HCT116 (cell line): ENCODE results near the gene MAP2K6. TPM values are rescaled to one million over a fixed set of nuclear protein-coding genes. Genes with fewer than 3 reads are reported as not detected.
A peak's percentile ranks its signal among the peaks of the same experiment; 100 is the strongest.

Experiments used
- ATAC-seq: fragments of 200-7000 bp; cut with Tn5 transposase; 2 replicates; pipeline ENCODE4 v1.9.1; 2020; ENCODE audit warnings: mild to moderate bottlenecking, moderate library complexity
- Bru-seq: library from RNA; stranded (reverse); fragments of 400-500 nt; gene quantifications from one replicate; lab custom pipeline; 2021; lab: Mats Ljungman, UMichigan
- BruChase-seq, 2 experiments: library from RNA; stranded (reverse); fragments of 400-500 nt; gene quantifications; one replicate each; lab custom pipeline; 2021; lab: Mats Ljungman, UMichigan
- BruUV-seq: library from RNA; stranded (reverse); fragments of 400-500 nt; replicated peaks from 2 replicates; lab custom pipeline; 2021; lab: Mats Ljungman, UMichigan
- CTCF ChIA-PET: fragments of 300-600 bp; sonication (Branson Sonifier 250); formaldehyde crosslinking; loops from one replicate; lab custom pipeline; 2021; ENCODE audit warnings: antibody characterized with exemption; lab: Charles Lee
- POLR2A ChIA-PET: fragments of 300-600, 350-600 bp; sonication (Branson Sonifier 250); formaldehyde crosslinking; loops from one replicate; lab custom pipeline; 2021; ENCODE audit warnings: antibody characterized with exemption; lab: Charles Lee
- RAD21 ChIA-PET, 2 experiments: fragments of 300-600 bp; sonication (Branson Sonifier 250); formaldehyde crosslinking; loops; one replicate each; lab custom pipeline; 2023; ENCODE audit warnings: low total read pairs in 2 of 2; ENCODE audit not compliant: uncharacterized antibody in 2 of 2, unreplicated experiment in 2 of 2, low non-redundant PET in 1 of 2; lab: Charles Lee
- DNase-seq: peaks from one replicate; pipeline ENCODE4 v3.0.0-alpha.2; 2010; ENCODE audit warnings: low read depth, low spot score
- H2AFZ ChIP-seq: fragments of 200-600 bp; shearing (Covaris generic), sonication (generic); 2 replicates; pipeline ENCODE4 v1.6.1; 2017; ENCODE audit warnings: low read depth, mixed run types, mixed read lengths, antibody characterized with exemption, low read length; ENCODE audit not compliant: poor library complexity, severe bottlenecking
- H3K27ac ChIP-seq: 2 replicates; pipeline ENCODE4 v1.5.1; 2012; ENCODE audit warnings: low read depth, low read length
- H3K27me3 ChIP-seq: fragments of 200-600 bp; sonication (generic); 2 replicates; pipeline ENCODE4 v1.6.1; 2016; ENCODE audit warnings: mixed run types, low read length, mixed read lengths; ENCODE audit not compliant: insufficient read depth
- H3K36me3 ChIP-seq, 2 experiments: fragments of 200-500 bp in 1 of 2; fragments of 200-600 bp in 1 of 2; sonication (Bioruptor generic) in 1 of 2; sonication (generic) in 1 of 2; 2 replicates each; pipeline versions ENCODE4 v1.5.1 to v1.6.1; 2014 to 2016; ENCODE audit warnings: low read length in 2 of 2, inconsistent platforms in 1 of 2, mixed read lengths in 1 of 2, mixed run types in 1 of 2; ENCODE audit not compliant: insufficient read depth in 2 of 2, control insufficient read depth in 1 of 2
- H3K4me1 ChIP-seq, 2 experiments: fragments of 200-600 bp in 1 of 2; sonication (generic) in 1 of 2; 2 replicates each; pipeline versions ENCODE4 v1.5.1 to v1.6.1; 2012 to 2017; ENCODE audit warnings: low read length in 2 of 2, inconsistent platforms in 1 of 2, mild to moderate bottlenecking in 1 of 2, mixed read lengths in 1 of 2, mixed run types in 1 of 2, moderate library complexity in 1 of 2; ENCODE audit not compliant: insufficient read depth in 2 of 2, control insufficient read depth in 1 of 2
- H3K4me2 ChIP-seq: fragments of 200-600 bp; sonication (generic); 2 replicates; pipeline ENCODE4 v1.6.1; 2017; ENCODE audit warnings: mixed run types, low read length, mixed read lengths
- H3K4me3 ChIP-seq, 2 experiments: fragments of 200-600 bp in 1 of 2; sonication (generic) in 1 of 2; replicated peaks in 1 of 2; 2 replicates each; pipeline ENCODE4 v1.5.1; 2011 to 2016; ENCODE audit warnings: low read length in 2 of 2, control low read depth in 1 of 2, low read depth in 1 of 2, mild to moderate bottlenecking in 1 of 2, mixed read lengths in 1 of 2, mixed run types in 1 of 2
- H3K79me2 ChIP-seq: fragments of 200-600 bp; sonication (generic); 2 replicates; pipeline ENCODE4 v1.6.1; 2017; ENCODE audit warnings: mild to moderate bottlenecking, mixed run types, low read length, moderate library complexity, mixed read lengths; ENCODE audit not compliant: insufficient read depth
- H3K9ac ChIP-seq: fragments of 200-600 bp; sonication (generic); 2 replicates; pipeline ENCODE4 v1.6.1; 2016; ENCODE audit warnings: low read length, mixed read lengths
- H3K9me2 ChIP-seq: fragments of 200-600 bp; sonication (generic), shearing (Covaris generic); 2 replicates; pipeline ENCODE4 v1.6.1; 2017; ENCODE audit warnings: mixed run types, mild to moderate bottlenecking, moderate library complexity; ENCODE audit not compliant: insufficient read depth
- H3K9me3 ChIP-seq, 2 experiments: fragments of 200-500 bp in 1 of 2; fragments of 200-600 bp in 1 of 2; sonication (Bioruptor generic) in 1 of 2; sonication (generic) in 1 of 2; 2 replicates each; pipeline ENCODE4 v1.6.1; 2014 to 2017; ENCODE audit warnings: low read length in 2 of 2, mixed read lengths in 2 of 2, inconsistent platforms in 1 of 2, low read depth in 1 of 2, mild to moderate bottlenecking in 1 of 2, mixed run types in 1 of 2, moderate library complexity in 1 of 2; ENCODE audit not compliant: control insufficient read depth in 1 of 2, insufficient read depth in 1 of 2
- H4K20me1 ChIP-seq: fragments of 200-600 bp; sonication (generic), shearing (Covaris generic); 2 replicates; pipeline ENCODE4 v1.6.1; 2017; ENCODE audit warnings: mixed run types, mild to moderate bottlenecking, moderate library complexity; ENCODE audit not compliant: insufficient read depth
- FOSL1 ChIP-seq: IDR thresholded peaks from 2 replicates; pipeline ENCODE4 v1.6.1; 2012; ENCODE audit warnings: low read depth
- intact Hi-C: fragments of 100-400 bp; cut with micrococcal nuclease; formaldehyde crosslinking; loops from 2 replicates; pipeline ENCODE4 v1.10.0; 2022
- long read RNA-seq: library from polyadenylated mRNA; unstranded; transcript quantifications from one replicate; pipeline ENCODE4 v2.0.0, GENCODE V29; 2021; ENCODE audit not compliant: unreplicated experiment
- polyA plus RNA-seq: library from polyadenylated mRNA; unstranded; fragments of >200 nt; gene quantifications from 2 replicates; pipeline ENCODE4 v1.2.1, GENCODE V29; 2012; ENCODE audit warnings: missing spikeins
- total RNA-seq: library from RNA; stranded (reverse); gene quantifications from one replicate; pipeline ENCODE4 v1.2.1, GENCODE V29; 2021; ENCODE audit not compliant: unreplicated experiment
- TF ChIP-seq, protein P1 (sequence below): IDR thresholded peaks from 2 replicates; pipeline ENCODE4 v1.6.1; 2012; ENCODE audit warnings: low read depth

MAP2K6 gene
- total RNA-seq = 0.22 TPM
- 0.05 and 0.08 TPM in 2 replicates for polyA plus RNA-seq
- percentile 10 among the genes with signal in this experiment for Bru-seq, nascent RNA
- BruChase-seq, experiment 1, labeled RNA remaining after a 6-hour chase = percentile 10 among the genes with signal in this experiment
- BruChase-seq, experiment 2, labeled RNA remaining after a 2-hour chase = percentile 15 among the genes with signal in this experiment
- long read RNA-seq = 0 reads

DNA sequence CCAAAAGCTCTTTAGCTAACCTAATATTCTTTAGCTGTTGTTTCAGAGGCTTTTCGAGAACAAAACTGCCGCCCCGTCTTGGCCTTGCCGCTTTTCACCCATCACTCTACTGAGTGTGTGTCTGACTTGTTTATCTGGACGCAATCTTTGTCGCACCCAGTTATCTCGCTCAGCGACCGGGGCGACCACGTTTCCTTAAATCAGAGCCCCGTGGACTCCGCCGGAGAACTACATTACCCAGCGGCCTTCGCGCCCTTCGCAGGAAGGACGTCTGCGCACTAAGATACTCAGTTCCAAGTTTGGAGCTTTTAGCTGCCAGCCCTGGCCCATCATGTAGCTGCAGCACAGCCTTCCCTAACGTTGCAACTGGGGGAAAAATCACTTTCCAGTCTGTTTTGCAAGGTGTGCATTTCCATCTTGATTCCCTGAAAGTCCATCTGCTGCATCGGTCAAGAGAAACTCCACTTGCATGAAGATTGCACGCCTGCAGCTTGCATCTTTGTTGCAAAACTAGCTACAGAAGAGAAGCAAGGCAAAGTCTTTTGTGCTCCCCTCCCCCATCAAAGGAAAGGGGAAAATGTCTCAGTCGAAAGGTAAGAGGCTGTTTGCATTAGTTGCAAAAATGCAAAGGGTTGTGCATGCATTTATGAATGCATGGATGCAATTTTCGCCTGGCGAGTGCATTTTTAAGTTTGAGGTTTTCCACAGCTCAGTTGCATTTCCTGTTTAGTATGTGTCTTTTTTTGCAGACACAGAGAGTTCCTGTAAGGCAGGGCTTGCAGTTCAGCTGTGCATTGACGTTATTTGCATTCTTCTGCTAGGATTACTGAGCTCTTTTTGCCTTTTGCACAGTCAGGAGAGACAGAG lies at the start of gene MAP2K6:
MAP2K6 (plus strand) TSS at position 290 of the 867 bp plus-strand sequence; CDS start at position 578, 288 bp downstream.
- H3K4me3 ChIP-seq = no peak within 1 kb of the TSS
- H4K20me1 ChIP-seq = no peaks in the 10 kb centered on the region
- ChIA-PET CTCF (no interaction called here), RAD21 (no interaction called here), POLR2A (no interaction called here)
- H3K9ac ChIP-seq = no peak within 1 kb of the TSS
- no peak within 1 kb of the TSS for H3K27ac ChIP-seq
- no peaks in the 10 kb centered on the region for H3K36me3 ChIP-seq
- H3K4me2 ChIP-seq = no peak within 1 kb of the TSS
- BruUV-seq = no TSS peak
- H3K4me1 ChIP-seq = no peaks in the 10 kb centered on the region
- no peaks in the 10 kb centered on the region for H3K9me3 ChIP-seq
- intact Hi-C loops = no loop called here
- no peak within 1 kb of the TSS for H2AFZ ChIP-seq
- no peak for DNase-seq
- H3K27me3 ChIP-seq = no peaks in the 10 kb centered on the region
- no peaks in the 10 kb centered on the region for H3K9me2 ChIP-seq
- ATAC-seq = peak; percentile 85
- no peaks in the 10 kb centered on the region for H3K79me2 ChIP-seq
- TF ChIP-seq, protein P1, sequence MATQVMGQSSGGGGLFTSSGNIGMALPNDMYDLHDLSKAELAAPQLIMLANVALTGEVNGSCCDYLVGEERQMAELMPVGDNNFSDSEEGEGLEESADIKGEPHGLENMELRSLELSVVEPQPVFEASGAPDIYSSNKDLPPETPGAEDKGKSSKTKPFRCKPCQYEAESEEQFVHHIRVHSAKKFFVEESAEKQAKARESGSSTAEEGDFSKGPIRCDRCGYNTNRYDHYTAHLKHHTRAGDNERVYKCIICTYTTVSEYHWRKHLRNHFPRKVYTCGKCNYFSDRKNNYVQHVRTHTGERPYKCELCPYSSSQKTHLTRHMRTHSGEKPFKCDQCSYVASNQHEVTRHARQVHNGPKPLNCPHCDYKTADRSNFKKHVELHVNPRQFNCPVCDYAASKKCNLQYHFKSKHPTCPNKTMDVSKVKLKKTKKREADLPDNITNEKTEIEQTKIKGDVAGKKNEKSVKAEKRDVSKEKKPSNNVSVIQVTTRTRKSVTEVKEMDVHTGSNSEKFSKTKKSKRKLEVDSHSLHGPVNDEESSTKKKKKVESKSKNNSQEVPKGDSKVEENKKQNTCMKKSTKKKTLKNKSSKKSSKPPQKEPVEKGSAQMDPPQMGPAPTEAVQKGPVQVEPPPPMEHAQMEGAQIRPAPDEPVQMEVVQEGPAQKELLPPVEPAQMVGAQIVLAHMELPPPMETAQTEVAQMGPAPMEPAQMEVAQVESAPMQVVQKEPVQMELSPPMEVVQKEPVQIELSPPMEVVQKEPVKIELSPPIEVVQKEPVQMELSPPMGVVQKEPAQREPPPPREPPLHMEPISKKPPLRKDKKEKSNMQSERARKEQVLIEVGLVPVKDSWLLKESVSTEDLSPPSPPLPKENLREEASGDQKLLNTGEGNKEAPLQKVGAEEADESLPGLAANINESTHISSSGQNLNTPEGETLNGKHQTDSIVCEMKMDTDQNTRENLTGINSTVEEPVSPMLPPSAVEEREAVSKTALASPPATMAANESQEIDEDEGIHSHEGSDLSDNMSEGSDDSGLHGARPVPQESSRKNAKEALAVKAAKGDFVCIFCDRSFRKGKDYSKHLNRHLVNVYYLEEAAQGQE = no peak
- TF ChIP-seq FOSL1 = no peak
